Measurements from ENCODE around the gene BCL6. TPM values are rescaled to one million over a fixed set of nuclear protein-coding genes. Genes with fewer than 3 reads are reported as not detected.
"Not testable (repeated sequence)": the region's sequence is repeated elsewhere in the genome, so short reads cannot be mapped to it uniquely, and the experiment has no call there.

Gene BCL6
- total RNA-seq, 1 donor from 2014 or later = 20.3 TPM

GRCh38 chr3:187685948-187686347 lies 59.3 kb downstream of the BCL6 start:
- Histone ChIP-seq H3K79me2 (ENCODE audit: low read depth) (no peaks in the 10 kb centered on the region), H2AFZ (replicated peaks) (no peak overlapping the region), H3K9me3 (ENCODE audit: low read depth) (no peaks in the 10 kb centered on the region), H3K4me1 (no peaks in the 10 kb centered on the region), H3K36me3 (no peaks in the 10 kb centered on the region), H3K27ac (no peak overlapping the region), H3K4me3 (no peak overlapping the region), H4K20me1 (ENCODE audit: low read depth) (no peaks in the 10 kb centered on the region), H3K4me2 (no peak overlapping the region), H3K27me3 (no peaks in the 10 kb centered on the region), H3F3A (ENCODE audit: low read depth) (no peaks in the 10 kb centered on the region), H3K9ac (no peak overlapping the region)
- Mint-ChIP-seq H3K27ac (no peak overlapping the region), H3K4me1 (no peaks in the 10 kb centered on the region), H3K27me3 (ENCODE audit: insufficient read depth, low read depth) (no peaks in the 10 kb centered on the region), H3K9me3 (peaks cover 14% of the 10 kb centered on the region), H3K36me3 (no peaks in the 10 kb centered on the region), H3K4me3 (no peak overlapping the region)
- DNase-seq (ENCODE audit: low spot score) = no peak
- TF ChIP-seq EZH2 (IDR thresholded peaks at IDR 0.05) = no peak
- TF ChIP-seq EZH2phosphoT487 (IDR thresholded peaks at IDR 0.05) = no peak
- TF ChIP-seq CTCF (IDR thresholded peaks at IDR 0.05) = no peak

GRCh38 chr3:187684880-187685279 lies 60.4 kb downstream of the BCL6 start:
- TF ChIP-seq CTCF (IDR thresholded peaks at IDR 0.05) = no peak
- TF ChIP-seq EZH2phosphoT487 (IDR thresholded peaks at IDR 0.05) = no peak
- no peak for TF ChIP-seq EZH2 (IDR thresholded peaks at IDR 0.05)
- H3K4me1 Mint-ChIP-seq = no peaks in the 10 kb centered on the region
- no peak overlapping the region for H2AFZ ChIP-seq (replicated peaks)
- H3K36me3 ChIP-seq = no peaks in the 10 kb centered on the region
- H3K4me1 ChIP-seq = no peaks in the 10 kb centered on the region
- no peak for DNase-seq (ENCODE audit: low spot score)
- H3K27ac Mint-ChIP-seq = no peak overlapping the region
- H3K4me3 Mint-ChIP-seq = no peak overlapping the region
- H3K27me3 ChIP-seq = no peaks in the 10 kb centered on the region
- H3K79me2 ChIP-seq (ENCODE audit: low read depth) = no peaks in the 10 kb centered on the region
- H3K9ac ChIP-seq = no peak overlapping the region
- H4K20me1 ChIP-seq (ENCODE audit: low read depth) = no peaks in the 10 kb centered on the region
- H3K4me3 ChIP-seq = no peak overlapping the region
- no peak overlapping the region for H3K27ac ChIP-seq
- H3K36me3 Mint-ChIP-seq = no peaks in the 10 kb centered on the region
- H3K9me3 ChIP-seq (ENCODE audit: low read depth) = no peaks in the 10 kb centered on the region
- H3K27me3 Mint-ChIP-seq (ENCODE audit: insufficient read depth, low read depth) = no peaks in the 10 kb centered on the region
- no peaks in the 10 kb centered on the region for H3F3A ChIP-seq (ENCODE audit: low read depth)
- no peak overlapping the region for H3K4me2 ChIP-seq
- H3K9me3 Mint-ChIP-seq = peaks cover 14% of the 10 kb centered on the region

- Mint-ChIP-seq H3K27me3 (ENCODE audit: insufficient read depth, low read depth) (no peaks in the 10 kb centered on the region), H3K4me3 (no peak overlapping the region), H3K27ac (no peak overlapping the region), H3K36me3 (no peaks in the 10 kb centered on the region), H3K9me3 (peaks cover 14% of the 10 kb centered on the region), H3K4me1 (peaks cover 2% of the 10 kb centered on the region)
- H3K4me2 ChIP-seq = no peak overlapping the region
- no peak overlapping the region for H3K4me3 ChIP-seq
- H3K9ac ChIP-seq = no peak overlapping the region
- no peak overlapping the region for H3K27ac ChIP-seq
- no peak overlapping the region for H2AFZ ChIP-seq (replicated peaks)
- no peaks in the 10 kb centered on the region for H3K79me2 ChIP-seq (ENCODE audit: low read depth)
- DNase-seq (ENCODE audit: low spot score) = no peak
- no peak for TF ChIP-seq EZH2 (IDR thresholded peaks at IDR 0.05)
- TF ChIP-seq CTCF (IDR thresholded peaks at IDR 0.05) = no peak
- TF ChIP-seq EZH2phosphoT487 (IDR thresholded peaks at IDR 0.05) = no peak
- no peaks in the 10 kb centered on the region for H3K27me3 ChIP-seq
- H4K20me1 ChIP-seq (ENCODE audit: low read depth) = no peaks in the 10 kb centered on the region
- H3F3A ChIP-seq (ENCODE audit: low read depth) = no peaks in the 10 kb centered on the region
- H3K4me1 ChIP-seq = no peaks in the 10 kb centered on the region
- H3K9me3 ChIP-seq (ENCODE audit: low read depth) = no peaks in the 10 kb centered on the region
- no peaks in the 10 kb centered on the region for H3K36me3 ChIP-seq
Observed at GRCh38 chr3:187684444-187684843, 60.8 kb downstream of the BCL6 start.

- H3K36me3 Mint-ChIP-seq; H2AFZ ChIP-seq (replicated peaks); H3K27ac Mint-ChIP-seq; DNase-seq (ENCODE audit: low spot score); H3K27me3 ChIP-seq; H3K4me1 Mint-ChIP-seq; H3K4me3 ChIP-seq; H3K27me3 Mint-ChIP-seq (ENCODE audit: insufficient read depth, low read depth); H3K9ac ChIP-seq; H3K79me2 ChIP-seq (ENCODE audit: low read depth); H3K36me3 ChIP-seq; H3K4me3 Mint-ChIP-seq; H3K27ac ChIP-seq; H3K4me2 ChIP-seq; H3K9me3 ChIP-seq (ENCODE audit: low read depth); H4K20me1 ChIP-seq (ENCODE audit: low read depth); H3F3A ChIP-seq (ENCODE audit: low read depth); H3K4me1 ChIP-seq: not testable (repeated sequence)
- H3K9me3 Mint-ChIP-seq = peaks cover 11% of the 10 kb centered on the region
Observed at GRCh38 chr3:187681756-187682155, 63.5 kb downstream of the BCL6 start.
